Coronary artery (tissue), 2 donors: ENCODE results near the gene MCC.

ENCODE experiments used
- DNase-seq: peaks from one replicate; pipeline ENCODE4 v3.0.0-alpha.2; 2017; ENCODE audit warnings: low spot score
- H3K27ac ChIP-seq, 2 donors: fragments of 200-600 bp; sonication (generic); one replicate each; pipeline ENCODE4 v1.5.1; 2016 to 2019
- H3K4me3 ChIP-seq: fragments of 200-600 bp; sonication (generic); 2 replicates; pipeline ENCODE4 v1.5.1; 2016; ENCODE audit warnings: mild to moderate bottlenecking, moderate library complexity
- TF ChIP-seq, protein P1 (sequence below): fragments of 200-600 bp; sonication (generic); IDR thresholded peaks from one replicate; pipeline ENCODE4 v1.5.1; 2019; ENCODE audit warnings: antibody characterized with exemption

Gene MCC

DNA sequence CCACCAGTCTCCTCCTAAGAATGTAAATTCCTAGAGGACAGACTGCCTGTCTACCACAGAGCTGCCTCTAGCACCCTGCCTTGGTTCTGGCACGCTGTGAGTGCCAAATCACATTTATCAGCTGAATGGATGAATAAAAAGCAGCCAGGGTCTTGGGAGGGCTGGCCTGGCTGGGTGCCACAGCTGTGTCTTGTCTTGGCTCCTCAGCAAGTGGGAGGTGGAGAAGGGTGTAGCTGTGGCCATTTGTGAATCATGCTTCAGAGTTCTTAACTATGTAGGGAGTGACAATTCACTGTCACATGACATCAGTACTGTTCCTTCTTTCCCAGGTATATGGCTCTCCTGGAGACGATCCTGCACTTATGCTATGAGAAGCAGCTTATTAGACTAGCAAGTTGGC is 441.0 kb downstream of the MCC start:
- Histone ChIP-seq H3K4me3 (no peak overlapping the region), H3K27ac (peak overlapping the region in 1 of 2 donors; percentile 31)
- no peak for DNase-seq
- TF ChIP-seq, protein P1, sequence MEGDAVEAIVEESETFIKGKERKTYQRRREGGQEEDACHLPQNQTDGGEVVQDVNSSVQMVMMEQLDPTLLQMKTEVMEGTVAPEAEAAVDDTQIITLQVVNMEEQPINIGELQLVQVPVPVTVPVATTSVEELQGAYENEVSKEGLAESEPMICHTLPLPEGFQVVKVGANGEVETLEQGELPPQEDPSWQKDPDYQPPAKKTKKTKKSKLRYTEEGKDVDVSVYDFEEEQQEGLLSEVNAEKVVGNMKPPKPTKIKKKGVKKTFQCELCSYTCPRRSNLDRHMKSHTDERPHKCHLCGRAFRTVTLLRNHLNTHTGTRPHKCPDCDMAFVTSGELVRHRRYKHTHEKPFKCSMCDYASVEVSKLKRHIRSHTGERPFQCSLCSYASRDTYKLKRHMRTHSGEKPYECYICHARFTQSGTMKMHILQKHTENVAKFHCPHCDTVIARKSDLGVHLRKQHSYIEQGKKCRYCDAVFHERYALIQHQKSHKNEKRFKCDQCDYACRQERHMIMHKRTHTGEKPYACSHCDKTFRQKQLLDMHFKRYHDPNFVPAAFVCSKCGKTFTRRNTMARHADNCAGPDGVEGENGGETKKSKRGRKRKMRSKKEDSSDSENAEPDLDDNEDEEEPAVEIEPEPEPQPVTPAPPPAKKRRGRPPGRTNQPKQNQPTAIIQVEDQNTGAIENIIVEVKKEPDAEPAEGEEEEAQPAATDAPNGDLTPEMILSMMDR = no peak

DNA sequence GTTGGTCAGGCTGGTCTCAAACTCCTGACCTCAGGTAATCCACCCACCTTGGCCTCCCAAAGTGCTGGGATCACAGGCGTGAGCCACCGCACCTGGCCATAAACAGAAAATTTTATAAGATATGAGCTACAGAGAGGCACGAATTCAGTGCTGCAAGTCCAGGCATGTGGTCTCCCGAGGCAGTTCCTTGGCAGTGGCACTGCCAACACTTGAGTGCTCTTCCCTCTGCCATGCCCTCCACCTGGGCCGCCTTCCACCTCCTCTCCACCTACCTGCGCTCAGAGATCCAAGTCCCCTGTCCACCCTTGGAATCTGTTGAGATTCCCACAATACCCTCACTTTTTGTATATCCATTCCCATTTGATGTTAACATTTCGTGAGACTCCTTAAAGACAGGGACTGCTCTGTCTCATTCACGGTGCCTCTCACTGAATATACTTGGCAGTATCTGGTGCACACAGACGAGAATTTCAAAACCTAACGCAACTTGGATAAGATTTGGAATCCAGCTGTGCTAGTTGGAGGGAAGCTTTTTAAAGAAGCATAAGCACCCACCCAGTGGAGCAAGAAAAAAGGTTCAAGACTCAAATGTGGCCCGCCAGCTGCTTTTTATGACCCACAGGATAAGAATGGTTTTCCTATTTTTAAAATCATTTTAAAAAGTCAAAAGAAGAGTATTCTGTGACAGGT is 443.3 kb downstream of the MCC start:
- DNase-seq = peak; percentile 54
- no peak overlapping the region for H3K4me3 ChIP-seq
- TF ChIP-seq, protein P1 = no peak
- no peak overlapping the region for H3K27ac ChIP-seq

DNA sequence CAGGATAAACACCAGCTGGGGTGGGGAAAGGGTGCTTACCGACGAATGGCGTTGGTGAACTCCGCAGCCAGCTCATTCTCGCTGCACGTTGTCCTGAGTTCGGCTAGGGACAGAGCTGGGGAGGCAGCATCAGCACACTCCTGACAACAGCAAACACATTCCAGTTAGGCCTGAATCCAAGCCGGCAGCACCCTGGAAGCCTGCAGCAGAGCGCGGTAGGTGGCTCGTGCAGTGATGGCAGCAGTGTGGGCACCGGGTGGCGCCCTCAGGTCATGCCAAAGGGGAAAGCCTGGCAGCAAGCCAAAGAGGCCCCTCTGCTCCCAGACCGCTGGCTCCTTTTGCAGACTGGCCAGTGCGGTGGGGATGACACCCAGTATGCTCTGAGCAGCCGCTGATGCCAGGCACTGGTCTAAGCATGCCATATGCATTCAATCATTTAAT is 444.7 kb downstream of the MCC start:
- peak; percentile 64 for DNase-seq
- no peak overlapping the region for H3K27ac ChIP-seq
- no peak overlapping the region for H3K4me3 ChIP-seq
- TF ChIP-seq, protein P1 = no peak

DNA sequence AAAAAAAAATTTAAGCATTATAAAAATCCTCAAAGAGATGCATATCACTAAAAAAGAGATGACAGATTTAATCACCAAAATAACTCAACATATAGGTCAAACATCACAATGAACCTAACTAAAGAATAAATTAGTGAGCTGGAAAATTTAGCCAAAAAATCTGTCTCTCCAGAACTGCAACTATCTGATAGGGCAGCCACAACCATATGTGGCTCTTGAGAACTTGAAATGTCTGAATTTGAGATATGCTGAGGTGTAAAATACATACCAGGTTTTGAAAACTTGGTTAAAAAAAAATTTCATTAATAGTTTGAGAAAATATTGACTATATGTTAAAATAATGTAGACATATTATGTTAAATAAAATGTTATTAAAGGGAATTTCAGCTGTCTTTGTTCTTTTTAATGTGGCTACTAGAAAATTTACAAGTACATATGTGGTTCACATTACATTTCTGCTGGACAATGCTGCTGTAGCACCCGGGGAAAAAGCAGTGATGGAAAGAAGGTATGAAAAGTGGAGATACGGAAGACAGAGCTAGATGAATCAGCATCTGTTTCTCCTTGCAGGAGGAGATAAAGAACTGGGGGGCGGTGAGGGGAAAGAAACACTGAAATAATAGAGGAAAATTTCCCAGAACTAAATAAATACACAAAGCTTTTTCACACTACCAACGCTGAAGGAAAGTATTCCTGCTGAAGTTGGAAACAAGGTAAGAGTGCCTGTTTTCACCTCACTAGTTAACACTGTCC is 445.6 kb downstream of the MCC start:
- Histone ChIP-seq H3K4me3 (no peak overlapping the region), H3K27ac (no peak overlapping the region)
- TF ChIP-seq, protein P1 = no peak
- no peak for DNase-seq

DNA sequence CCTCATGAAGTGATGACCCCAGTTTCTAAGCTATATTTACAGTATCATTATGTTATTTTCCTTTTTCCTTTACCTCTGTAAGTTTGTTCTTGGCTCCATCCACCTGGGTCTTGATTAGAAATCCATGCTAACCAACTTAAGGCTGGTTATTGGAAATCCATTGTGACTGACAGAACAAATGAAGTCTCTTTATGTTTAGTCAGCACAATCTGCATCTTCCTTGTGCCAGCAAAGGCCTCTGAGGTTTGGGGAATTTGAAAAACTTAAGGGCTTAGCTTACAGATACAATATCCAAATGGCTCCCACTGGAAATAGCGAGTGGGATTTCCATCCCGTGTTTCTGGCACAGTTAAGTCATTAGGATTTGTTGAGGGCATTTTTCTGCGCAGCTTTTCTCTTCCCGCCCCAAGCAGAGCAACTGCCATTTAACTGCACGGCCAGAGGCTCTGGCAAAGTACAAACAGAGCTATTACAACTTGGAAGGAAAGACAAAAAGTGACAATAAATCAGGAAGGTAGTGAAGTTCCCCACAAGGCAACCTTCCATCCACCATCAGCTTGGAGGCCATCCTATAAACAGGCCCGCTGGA is 447.5 kb downstream of the MCC start:
- H3K27ac ChIP-seq = no peak overlapping the region
- no peak overlapping the region for H3K4me3 ChIP-seq
- DNase-seq = peak; percentile 43
- TF ChIP-seq, protein P1 = no peak

DNA sequence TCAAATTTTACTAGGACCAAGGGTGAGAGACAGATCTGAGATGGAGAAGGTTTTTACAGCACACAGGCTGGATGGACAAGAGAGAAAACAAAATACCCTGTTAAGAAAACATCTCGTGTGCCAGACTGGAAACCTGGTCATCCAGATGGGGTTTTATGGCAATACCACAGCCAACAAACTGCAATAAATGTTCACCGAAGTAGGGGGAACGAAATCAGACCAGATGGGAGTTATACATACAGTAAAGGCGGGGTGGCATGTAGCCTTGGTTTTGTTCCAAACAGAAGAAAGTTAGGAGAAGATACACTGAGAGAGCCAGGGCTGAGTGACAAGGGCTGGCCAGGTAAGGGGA is 448.3 kb downstream of the MCC start:
- DNase-seq = no peak

More for the DNA sequence above, 448.3 kb downstream of the MCC start:
- Histone ChIP-seq H3K4me3 (no peak overlapping the region), H3K27ac (no peak overlapping the region)
- TF ChIP-seq, protein P1 = no peak
